SK-N-SH (cell line): Measurements from ENCODE around the gene ASXL3. TPM values are rescaled to one million over a fixed set of nuclear protein-coding genes. Genes with fewer than 3 reads are reported as not detected.

Experiments
- CTCF ChIA-PET: fragments of 300-600, 350-600 bp; formaldehyde crosslinking; extraction: SDS; loops from one replicate; lab custom pipeline; 2021; lab: Yijun Ruan, JAX
- POLR2A ChIA-PET: fragments of 350-600 bp; sonication (Branson Sonifier 250); formaldehyde crosslinking; extraction: SDS; loops from one replicate; lab custom pipeline; 2020; ENCODE audit warnings: antibody characterized with exemption, inconsistent platforms; lab: Yijun Ruan, JAX
- DNase-seq: peaks from one replicate; pipeline ENCODE4 v3.0.0; 2012
- H2AFZ ChIP-seq: fragments of 200-600 bp; sonication (generic); 2 replicates; pipeline ENCODE4 v1.8.1; 2016; ENCODE audit warnings: antibody characterized with exemption, mild to moderate bottlenecking, low read depth
- H3F3A ChIP-seq: fragments of 200-600 bp; sonication (generic); replicated peaks from 2 replicates; pipeline ENCODE3; 2016; ENCODE audit warnings: antibody characterized with exemption, mild to moderate bottlenecking; ENCODE audit not compliant: insufficient read depth
- H3K27ac ChIP-seq, 2 experiments: fragments of 200-500 bp in 1 of 2; fragments of 200-600 bp in 1 of 2; sonication (Bioruptor generic) in 1 of 2; sonication (generic), shearing (Covaris generic) in 1 of 2; 2 replicates each; pipeline versions ENCODE4 v1.5.1 to v1.6.1; 2014 to 2016; ENCODE audit warnings: low read depth in 2 of 2, inconsistent platforms in 1 of 2, low read length in 1 of 2, mild to moderate bottlenecking in 1 of 2, mixed read lengths in 1 of 2
- H3K27me3 ChIP-seq: fragments of 200-600 bp; sonication (generic), shearing (Covaris generic); 2 replicates; pipeline ENCODE4 v1.6.1; 2016; ENCODE audit warnings: mixed run types; ENCODE audit not compliant: insufficient read depth
- H3K36me3 ChIP-seq, 2 experiments: fragments of 200-500 bp in 1 of 2; fragments of 200-600 bp in 1 of 2; sonication (Bioruptor generic) in 1 of 2; sonication (generic) in 1 of 2; replicated peaks in 1 of 2; 2 replicates each; pipeline versions ENCODE3 to v1.5.1; 2014 to 2016; ENCODE audit warnings: low read length in 1 of 2, mild to moderate bottlenecking in 1 of 2; ENCODE audit not compliant: insufficient read depth in 2 of 2, control insufficient read depth in 1 of 2
- H3K4me1 ChIP-seq, 2 experiments: fragments of 200-500 bp in 1 of 2; fragments of 200-600 bp in 1 of 2; sonication (Bioruptor generic) in 1 of 2; sonication (generic), shearing (Covaris generic) in 1 of 2; 2 replicates each; pipeline versions ENCODE4 v1.5.1 to v1.6.1; 2014 to 2016; ENCODE audit warnings: low read depth in 1 of 2, low read length in 1 of 2, mixed run types in 1 of 2; ENCODE audit not compliant: insufficient read depth in 2 of 2, control insufficient read depth in 1 of 2
- H3K4me2 ChIP-seq: fragments of 200-600 bp; sonication (generic), shearing (Covaris generic); 2 replicates; pipeline ENCODE4 v1.6.1; 2017; ENCODE audit warnings: mixed run types
- H3K4me3 ChIP-seq, 2 experiments: fragments of 200-500 bp in 1 of 2; fragments of 200-600 bp in 1 of 2; sonication (Bioruptor generic) in 1 of 2; sonication (generic), shearing (Covaris generic) in 1 of 2; 2 replicates each; pipeline versions ENCODE4 v1.5.1 to v1.8.1; 2014 to 2016; ENCODE audit warnings: low read depth in 2 of 2, inconsistent platforms in 1 of 2, low read length in 1 of 2, mild to moderate bottlenecking in 1 of 2, mixed read lengths in 1 of 2, moderate library complexity in 1 of 2
- H3K79me2 ChIP-seq: fragments of 200-600 bp; sonication (generic); 2 replicates; pipeline ENCODE4 v1.8.1; 2017; ENCODE audit warnings: mild to moderate bottlenecking; ENCODE audit not compliant: insufficient read depth
- H3K9ac ChIP-seq: fragments of 200-600 bp; sonication (generic); 2 replicates; pipeline ENCODE4 v1.6.1; 2017; ENCODE audit warnings: mixed run types
- H3K9me2 ChIP-seq: fragments of 200-600 bp; sonication (generic); 2 replicates; pipeline ENCODE4 v1.6.1; 2017; ENCODE audit warnings: mixed run types
- H3K9me3 ChIP-seq: fragments of 200-600 bp; sonication (generic); 2 replicates; pipeline ENCODE4 v1.6.1; 2017; ENCODE audit warnings: mixed run types, mild to moderate bottlenecking, moderate library complexity
- H4K20me1 ChIP-seq: fragments of 200-600 bp; sonication (generic); 2 replicates; pipeline ENCODE4 v1.6.1; 2017; ENCODE audit warnings: mild to moderate bottlenecking, mixed run types; ENCODE audit not compliant: insufficient read depth
- CHD2 ChIP-seq: fragments of 150-350 bp; IDR thresholded peaks from 2 replicates; pipeline ENCODE4 v1.6.1; 2018; ENCODE audit warnings: low read length; ENCODE audit not compliant: partially characterized antibody
- FOSL2 ChIP-seq: IDR thresholded peaks from 2 replicates; pipeline ENCODE4 v1.4.0; 2012; ENCODE audit warnings: low read depth, mild to moderate bottlenecking, moderate library complexity, borderline replicate concordance
- FOXJ3 ChIP-seq: sonication (generic); formaldehyde crosslinking; IDR thresholded peaks from 2 replicates; pipeline ENCODE4 v1.5.1; 2020; ENCODE audit warnings: mild to moderate bottlenecking, missing genetic modification reagents
- GABPA ChIP-seq: IDR thresholded peaks from 2 replicates; pipeline ENCODE4 v1.4.0; 2012; ENCODE audit warnings: low read depth, mild to moderate bottlenecking
- GATA2 ChIP-seq: sonication (generic); formaldehyde crosslinking; IDR thresholded peaks from 2 replicates; pipeline ENCODE4 v1.5.0; 2020; ENCODE audit warnings: mild to moderate bottlenecking, missing genetic modification reagents
- JUND ChIP-seq: IDR thresholded peaks from 2 replicates; pipeline ENCODE4 v1.4.0; 2012
- MXI1 ChIP-seq: IDR thresholded peaks from 2 replicates; pipeline ENCODE4 v1.6.1; 2012; ENCODE audit warnings: mild to moderate bottlenecking, low read depth, low read length, improper control_type of control experiment
- NFIC ChIP-seq: IDR thresholded peaks from 2 replicates; pipeline ENCODE4 v1.4.0; 2012; ENCODE audit warnings: borderline replicate concordance
- RXRA ChIP-seq: IDR thresholded peaks from 2 replicates; pipeline ENCODE4 v1.4.0; 2012; ENCODE audit warnings: low read depth, mild to moderate bottlenecking, borderline replicate concordance
- SIN3A ChIP-seq: IDR thresholded peaks from 2 replicates; pipeline ENCODE4 v1.6.1; 2012; ENCODE audit warnings: low read depth, mild to moderate bottlenecking, low read length, moderate library complexity, borderline replicate concordance
- TAF1 ChIP-seq: IDR thresholded peaks from 2 replicates; pipeline ENCODE4 v1.6.1; 2012; ENCODE audit warnings: low read depth, mild to moderate bottlenecking, low read length, moderate library complexity, borderline replicate concordance
- TCF12 ChIP-seq: IDR thresholded peaks from 2 replicates; pipeline ENCODE4 v1.4.0; 2012
- TEAD4 ChIP-seq: IDR thresholded peaks from 2 replicates; pipeline ENCODE4 v1.4.0; 2012; ENCODE audit warnings: mild to moderate bottlenecking, borderline replicate concordance; ENCODE audit not compliant: insufficient read depth
- WGBS: methylation state at CpG from one replicate; pipeline ENCODE4 v1.1.6; 2017; ENCODE audit warnings: low lambda C conversion rate; 5-methylcytosine and 5-hydroxymethylcytosine counted together
- polyA plus RNA-seq, 3 experiments: library from polyadenylated mRNA; depleted of rRNA; stranded (reverse); fragments of >200 nt; gene quantifications; 2 replicates each; pipeline ENCODE4 v1.2.3, GENCODE V29; 2012
- TF ChIP-seq, protein P1 (sequence below): IDR thresholded peaks from 2 replicates; pipeline ENCODE4; 2012
- TF ChIP-seq, protein P2 (sequence below): fragments of 200-600 bp; sonication (generic); IDR thresholded peaks from 2 replicates; pipeline ENCODE4 v1.6.1; 2017; ENCODE audit warnings: antibody characterized with exemption, mild to moderate bottlenecking, moderate library complexity
- TF ChIP-seq, protein P3 (sequence below): IDR thresholded peaks from 2 replicates; pipeline ENCODE4 v1.4.0; 2012; ENCODE audit warnings: low read depth
- TF ChIP-seq, protein P4 (sequence below): fragments of 150-350 bp; IDR thresholded peaks from 2 replicates; pipeline ENCODE4 v1.6.1; 2017; ENCODE audit warnings: antibody characterized with exemption, low read length, low read depth, borderline replicate concordance
- TF ChIP-seq, protein P5 (sequence below): fragments of 150-350 bp; IDR thresholded peaks from 2 replicates; pipeline ENCODE4 v1.6.1; 2016; ENCODE audit warnings: mild to moderate bottlenecking, low read depth, low read length
- TF ChIP-seq, protein P6 (sequence below): IDR thresholded peaks from 2 replicates; pipeline ENCODE4 v1.4.0; 2012; ENCODE audit warnings: low read depth, borderline replicate concordance
- TF ChIP-seq, protein P7 (sequence below): IDR thresholded peaks from 2 replicates; pipeline ENCODE4 v1.6.1; 2012; ENCODE audit warnings: mild to moderate bottlenecking, low read depth, low read length, moderate library complexity

The ASXL3 gene
- polyA plus RNA-seq, 1 of the 3 experiments (the other 2 are of a cell fraction), result not detected

DNA sequence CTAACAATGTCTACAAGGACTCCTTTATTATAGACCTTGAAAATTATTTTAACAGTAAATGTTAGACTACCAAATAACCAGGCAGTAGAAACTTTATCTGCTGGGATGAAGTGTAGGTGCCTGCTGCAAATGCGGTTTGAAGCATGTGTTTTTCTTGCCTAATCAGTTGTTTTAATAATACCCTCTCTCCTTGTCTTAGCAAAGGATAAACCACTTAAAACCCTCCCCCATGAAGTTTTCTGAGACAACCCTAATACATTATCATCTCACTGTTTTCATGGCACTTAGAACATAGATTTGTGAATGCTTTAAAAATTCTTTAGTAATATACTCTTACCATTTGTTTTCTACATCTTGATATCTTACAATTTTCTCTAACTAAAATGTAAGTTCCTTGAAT, 98.6 kb downstream of the ASXL3 start:
- ChIA-PET CTCF (no interaction called here), POLR2A (no interaction called here)
- Histone ChIP-seq H3K27me3 (no peaks in the 10 kb centered on the region), H3F3A (no peaks in the 10 kb centered on the region), H3K9ac (no peak overlapping the region), H4K20me1 (no peaks in the 10 kb centered on the region), H3K4me3 (no peak overlapping the region), H2AFZ (no peak overlapping the region), H3K27ac (no peak overlapping the region), H3K4me1 (no peaks in the 10 kb centered on the region), H3K9me2 (no peaks in the 10 kb centered on the region), H3K4me2 (no peak overlapping the region), H3K36me3 (no peaks in the 10 kb centered on the region), H3K9me3 (no peaks in the 10 kb centered on the region), H3K79me2 (no peaks in the 10 kb centered on the region)
- 74% methylated on average over 1 of the region's 1 CpG for WGBS
- DNase-seq, result no peak
- TF ChIP-seq GATA2 (CRISPR knock-in tag), result no peak
- no peak for TF ChIP-seq RXRA
- TF ChIP-seq, protein P1, sequence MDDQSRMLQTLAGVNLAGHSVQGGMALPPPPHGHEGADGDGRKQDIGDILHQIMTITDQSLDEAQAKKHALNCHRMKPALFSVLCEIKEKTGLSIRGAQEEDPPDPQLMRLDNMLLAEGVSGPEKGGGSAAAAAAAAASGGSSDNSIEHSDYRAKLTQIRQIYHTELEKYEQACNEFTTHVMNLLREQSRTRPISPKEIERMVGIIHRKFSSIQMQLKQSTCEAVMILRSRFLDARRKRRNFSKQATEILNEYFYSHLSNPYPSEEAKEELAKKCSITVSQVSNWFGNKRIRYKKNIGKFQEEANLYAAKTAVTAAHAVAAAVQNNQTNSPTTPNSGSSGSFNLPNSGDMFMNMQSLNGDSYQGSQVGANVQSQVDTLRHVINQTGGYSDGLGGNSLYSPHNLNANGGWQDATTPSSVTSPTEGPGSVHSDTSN, result no peak
- no peak for TF ChIP-seq CHD2
- TF ChIP-seq GABPA, result no peak
- TF ChIP-seq FOSL2, result no peak
- TF ChIP-seq, protein P2, sequence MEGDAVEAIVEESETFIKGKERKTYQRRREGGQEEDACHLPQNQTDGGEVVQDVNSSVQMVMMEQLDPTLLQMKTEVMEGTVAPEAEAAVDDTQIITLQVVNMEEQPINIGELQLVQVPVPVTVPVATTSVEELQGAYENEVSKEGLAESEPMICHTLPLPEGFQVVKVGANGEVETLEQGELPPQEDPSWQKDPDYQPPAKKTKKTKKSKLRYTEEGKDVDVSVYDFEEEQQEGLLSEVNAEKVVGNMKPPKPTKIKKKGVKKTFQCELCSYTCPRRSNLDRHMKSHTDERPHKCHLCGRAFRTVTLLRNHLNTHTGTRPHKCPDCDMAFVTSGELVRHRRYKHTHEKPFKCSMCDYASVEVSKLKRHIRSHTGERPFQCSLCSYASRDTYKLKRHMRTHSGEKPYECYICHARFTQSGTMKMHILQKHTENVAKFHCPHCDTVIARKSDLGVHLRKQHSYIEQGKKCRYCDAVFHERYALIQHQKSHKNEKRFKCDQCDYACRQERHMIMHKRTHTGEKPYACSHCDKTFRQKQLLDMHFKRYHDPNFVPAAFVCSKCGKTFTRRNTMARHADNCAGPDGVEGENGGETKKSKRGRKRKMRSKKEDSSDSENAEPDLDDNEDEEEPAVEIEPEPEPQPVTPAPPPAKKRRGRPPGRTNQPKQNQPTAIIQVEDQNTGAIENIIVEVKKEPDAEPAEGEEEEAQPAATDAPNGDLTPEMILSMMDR, result no peak
- no peak for TF ChIP-seq TCF12
- no peak for TF ChIP-seq SIN3A
- no peak for TF ChIP-seq NFIC
- TF ChIP-seq, protein P3, sequence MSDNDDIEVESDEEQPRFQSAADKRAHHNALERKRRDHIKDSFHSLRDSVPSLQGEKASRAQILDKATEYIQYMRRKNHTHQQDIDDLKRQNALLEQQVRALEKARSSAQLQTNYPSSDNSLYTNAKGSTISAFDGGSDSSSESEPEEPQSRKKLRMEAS, result no peak
- no peak for TF ChIP-seq MXI1
- TF ChIP-seq, protein P4, sequence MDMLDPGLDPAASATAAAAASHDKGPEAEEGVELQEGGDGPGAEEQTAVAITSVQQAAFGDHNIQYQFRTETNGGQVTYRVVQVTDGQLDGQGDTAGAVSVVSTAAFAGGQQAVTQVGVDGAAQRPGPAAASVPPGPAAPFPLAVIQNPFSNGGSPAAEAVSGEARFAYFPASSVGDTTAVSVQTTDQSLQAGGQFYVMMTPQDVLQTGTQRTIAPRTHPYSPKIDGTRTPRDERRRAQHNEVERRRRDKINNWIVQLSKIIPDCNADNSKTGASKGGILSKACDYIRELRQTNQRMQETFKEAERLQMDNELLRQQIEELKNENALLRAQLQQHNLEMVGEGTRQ, result no peak
- TF ChIP-seq, protein P5, sequence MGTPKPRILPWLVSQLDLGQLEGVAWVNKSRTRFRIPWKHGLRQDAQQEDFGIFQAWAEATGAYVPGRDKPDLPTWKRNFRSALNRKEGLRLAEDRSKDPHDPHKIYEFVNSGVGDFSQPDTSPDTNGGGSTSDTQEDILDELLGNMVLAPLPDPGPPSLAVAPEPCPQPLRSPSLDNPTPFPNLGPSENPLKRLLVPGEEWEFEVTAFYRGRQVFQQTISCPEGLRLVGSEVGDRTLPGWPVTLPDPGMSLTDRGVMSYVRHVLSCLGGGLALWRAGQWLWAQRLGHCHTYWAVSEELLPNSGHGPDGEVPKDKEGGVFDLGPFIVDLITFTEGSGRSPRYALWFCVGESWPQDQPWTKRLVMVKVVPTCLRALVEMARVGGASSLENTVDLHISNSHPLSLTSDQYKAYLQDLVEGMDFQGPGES, result no peak
- no peak for TF ChIP-seq TEAD4
- TF ChIP-seq, protein P6, sequence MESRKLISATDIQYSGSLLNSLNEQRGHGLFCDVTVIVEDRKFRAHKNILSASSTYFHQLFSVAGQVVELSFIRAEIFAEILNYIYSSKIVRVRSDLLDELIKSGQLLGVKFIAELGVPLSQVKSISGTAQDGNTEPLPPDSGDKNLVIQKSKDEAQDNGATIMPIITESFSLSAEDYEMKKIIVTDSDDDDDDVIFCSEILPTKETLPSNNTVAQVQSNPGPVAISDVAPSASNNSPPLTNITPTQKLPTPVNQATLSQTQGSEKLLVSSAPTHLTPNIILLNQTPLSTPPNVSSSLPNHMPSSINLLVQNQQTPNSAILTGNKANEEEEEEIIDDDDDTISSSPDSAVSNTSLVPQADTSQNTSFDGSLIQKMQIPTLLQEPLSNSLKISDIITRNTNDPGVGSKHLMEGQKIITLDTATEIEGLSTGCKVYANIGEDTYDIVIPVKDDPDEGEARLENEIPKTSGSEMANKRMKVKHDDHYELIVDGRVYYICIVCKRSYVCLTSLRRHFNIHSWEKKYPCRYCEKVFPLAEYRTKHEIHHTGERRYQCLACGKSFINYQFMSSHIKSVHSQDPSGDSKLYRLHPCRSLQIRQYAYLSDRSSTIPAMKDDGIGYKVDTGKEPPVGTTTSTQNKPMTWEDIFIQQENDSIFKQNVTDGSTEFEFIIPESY, result no peak
- TF ChIP-seq JUND, result no peak
- no peak for TF ChIP-seq FOXJ3 (CRISPR knock-in tag)
- TF ChIP-seq, protein P7, sequence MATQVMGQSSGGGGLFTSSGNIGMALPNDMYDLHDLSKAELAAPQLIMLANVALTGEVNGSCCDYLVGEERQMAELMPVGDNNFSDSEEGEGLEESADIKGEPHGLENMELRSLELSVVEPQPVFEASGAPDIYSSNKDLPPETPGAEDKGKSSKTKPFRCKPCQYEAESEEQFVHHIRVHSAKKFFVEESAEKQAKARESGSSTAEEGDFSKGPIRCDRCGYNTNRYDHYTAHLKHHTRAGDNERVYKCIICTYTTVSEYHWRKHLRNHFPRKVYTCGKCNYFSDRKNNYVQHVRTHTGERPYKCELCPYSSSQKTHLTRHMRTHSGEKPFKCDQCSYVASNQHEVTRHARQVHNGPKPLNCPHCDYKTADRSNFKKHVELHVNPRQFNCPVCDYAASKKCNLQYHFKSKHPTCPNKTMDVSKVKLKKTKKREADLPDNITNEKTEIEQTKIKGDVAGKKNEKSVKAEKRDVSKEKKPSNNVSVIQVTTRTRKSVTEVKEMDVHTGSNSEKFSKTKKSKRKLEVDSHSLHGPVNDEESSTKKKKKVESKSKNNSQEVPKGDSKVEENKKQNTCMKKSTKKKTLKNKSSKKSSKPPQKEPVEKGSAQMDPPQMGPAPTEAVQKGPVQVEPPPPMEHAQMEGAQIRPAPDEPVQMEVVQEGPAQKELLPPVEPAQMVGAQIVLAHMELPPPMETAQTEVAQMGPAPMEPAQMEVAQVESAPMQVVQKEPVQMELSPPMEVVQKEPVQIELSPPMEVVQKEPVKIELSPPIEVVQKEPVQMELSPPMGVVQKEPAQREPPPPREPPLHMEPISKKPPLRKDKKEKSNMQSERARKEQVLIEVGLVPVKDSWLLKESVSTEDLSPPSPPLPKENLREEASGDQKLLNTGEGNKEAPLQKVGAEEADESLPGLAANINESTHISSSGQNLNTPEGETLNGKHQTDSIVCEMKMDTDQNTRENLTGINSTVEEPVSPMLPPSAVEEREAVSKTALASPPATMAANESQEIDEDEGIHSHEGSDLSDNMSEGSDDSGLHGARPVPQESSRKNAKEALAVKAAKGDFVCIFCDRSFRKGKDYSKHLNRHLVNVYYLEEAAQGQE, result no peak
- no peak for TF ChIP-seq TAF1
